BJ (cell line): ENCODE data around the gene GPR137. TPM values are rescaled to one million over a fixed set of nuclear protein-coding genes. Genes with fewer than 3 reads are reported as not detected.

ENCODE experiments used
- CTCF ChIA-PET: fragments of 350-600 bp; formaldehyde crosslinking; extraction: SDS; loops from one replicate; lab custom pipeline; 2021; ENCODE audit warnings: antibody characterized with exemption, inconsistent platforms; lab: Yijun Ruan, JAX
- POLR2A ChIA-PET: fragments of 300-600 bp; sonication (Branson Sonifier 250); formaldehyde crosslinking; extraction: SDS; loops from one replicate; lab custom pipeline; 2021; ENCODE audit warnings: antibody characterized with exemption; lab: Charles Lee
- DNase-seq: peaks from one replicate; pipeline ENCODE4 v3.0.0-alpha.2; 2011; ENCODE audit warnings: low read depth
- H3K27me3 ChIP-seq: 2 replicates; pipeline ENCODE4 v1.6.0; 2011; ENCODE audit warnings: low read length; ENCODE audit not compliant: control insufficient read depth, insufficient read depth
- H3K36me3 ChIP-seq: 2 replicates; pipeline ENCODE4 v1.5.1; 2011; ENCODE audit warnings: low read length; ENCODE audit not compliant: control insufficient read depth, insufficient read depth
- H3K4me3 ChIP-seq: 2 replicates; pipeline ENCODE4 v1.5.1; 2011; ENCODE audit warnings: low read depth, mild to moderate bottlenecking, control low read depth, low read length
- polyA minus RNA-seq: library from RNA; depleted of rRNA, polyadenylated mRNA; stranded (reverse); fragments of >200 nt; gene quantifications from 2 replicates; pipeline ENCODE4 v1.2.3, GENCODE V29; 2011; rRNA and poly(A)+ RNA removed
- polyA plus RNA-seq: library from polyadenylated mRNA; depleted of rRNA; stranded (reverse); fragments of >200 nt; gene quantifications from 2 replicates; pipeline ENCODE4 v1.2.3, GENCODE V29; 2011; rRNA removed
- TF ChIP-seq, protein P1 (sequence below): IDR thresholded peaks from 2 replicates; pipeline ENCODE4 v1.5.1; 2011; ENCODE audit warnings: low read depth, mild to moderate bottlenecking, control low read depth, inconsistent platforms, low read length, moderate library complexity; ENCODE audit not compliant: insufficient read depth

The GPR137 gene, protein sequence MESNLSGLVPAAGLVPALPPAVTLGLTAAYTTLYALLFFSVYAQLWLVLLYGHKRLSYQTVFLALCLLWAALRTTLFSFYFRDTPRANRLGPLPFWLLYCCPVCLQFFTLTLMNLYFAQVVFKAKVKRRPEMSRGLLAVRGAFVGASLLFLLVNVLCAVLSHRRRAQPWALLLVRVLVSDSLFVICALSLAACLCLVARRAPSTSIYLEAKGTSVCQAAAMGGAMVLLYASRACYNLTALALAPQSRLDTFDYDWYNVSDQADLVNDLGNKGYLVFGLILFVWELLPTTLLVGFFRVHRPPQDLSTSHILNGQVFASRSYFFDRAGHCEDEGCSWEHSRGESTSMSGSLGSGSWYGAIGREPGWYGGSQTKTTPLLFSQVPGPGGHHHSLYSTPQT
- polyA plus RNA-seq (22.6 and 33.7 TPM in 2 replicates), polyA minus RNA-seq (12.0 and 16.8 TPM in 2 replicates)

DNA sequence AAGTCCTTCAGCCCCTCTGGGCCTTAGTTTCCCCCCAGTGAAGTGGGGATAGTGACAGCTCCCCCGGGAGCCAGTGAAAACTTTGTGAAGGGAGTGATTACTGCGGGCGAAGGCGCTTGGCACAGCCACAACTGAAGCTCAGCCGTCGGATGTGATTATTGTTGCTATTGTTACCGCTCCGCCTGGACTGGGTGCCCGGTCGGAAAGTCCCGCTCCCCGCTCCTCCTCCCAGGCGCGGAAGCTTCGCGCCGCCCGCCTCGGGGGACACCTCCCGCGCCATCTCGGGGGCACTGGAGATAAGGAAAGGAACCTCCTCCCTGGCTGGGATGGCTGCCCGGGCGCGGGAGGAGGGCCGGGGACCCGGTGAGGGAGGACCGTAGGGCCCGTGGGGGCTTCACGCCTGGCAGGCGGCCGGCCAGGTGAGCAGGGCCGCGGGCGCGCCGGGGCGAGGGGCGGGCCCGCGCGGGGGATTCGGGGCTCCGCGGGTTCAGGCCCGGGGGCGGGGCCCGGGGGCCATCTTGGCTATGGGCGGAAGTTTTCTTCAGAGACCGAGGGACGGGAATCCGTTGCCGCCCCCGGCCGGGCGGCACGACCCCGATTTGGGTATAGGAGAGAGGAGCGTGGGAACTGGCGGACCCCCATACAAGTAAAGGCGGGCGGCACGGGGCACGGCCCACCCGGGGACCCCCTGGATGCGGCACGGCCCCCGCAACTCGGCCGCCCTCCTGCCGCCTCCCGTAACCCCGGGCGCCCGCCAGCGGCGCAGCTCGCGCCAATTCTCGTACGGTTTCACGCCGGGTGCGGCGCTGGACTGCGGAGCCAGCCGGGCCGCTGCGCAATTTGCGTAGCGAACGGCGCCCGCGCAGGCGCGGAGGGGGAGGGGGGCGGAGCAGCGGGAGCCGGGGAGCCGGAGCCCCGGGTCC is at the start of gene GPR137:
Gene GPR137 (plus strand): TSS at position 887 of the 923 bp plus-strand sequence. CDS start 677 bp downstream, outside the sequence.
- no peak for DNase-seq
- ChIA-PET CTCF (interaction anchor here (1.5 to 9.2 kb wide), 3 partner anchors 14 to 46 kb away, joined by 3 to 88 read pairs (median 4); partner anchors contain the start of gene CATSPERZ), POLR2A (no interaction called here)
- 0 out of 2 replicates have a peak, but pooled peaks cover under 1% of the 10 kb centered on the region for H3K27me3 ChIP-seq
- TF ChIP-seq, protein P1, sequence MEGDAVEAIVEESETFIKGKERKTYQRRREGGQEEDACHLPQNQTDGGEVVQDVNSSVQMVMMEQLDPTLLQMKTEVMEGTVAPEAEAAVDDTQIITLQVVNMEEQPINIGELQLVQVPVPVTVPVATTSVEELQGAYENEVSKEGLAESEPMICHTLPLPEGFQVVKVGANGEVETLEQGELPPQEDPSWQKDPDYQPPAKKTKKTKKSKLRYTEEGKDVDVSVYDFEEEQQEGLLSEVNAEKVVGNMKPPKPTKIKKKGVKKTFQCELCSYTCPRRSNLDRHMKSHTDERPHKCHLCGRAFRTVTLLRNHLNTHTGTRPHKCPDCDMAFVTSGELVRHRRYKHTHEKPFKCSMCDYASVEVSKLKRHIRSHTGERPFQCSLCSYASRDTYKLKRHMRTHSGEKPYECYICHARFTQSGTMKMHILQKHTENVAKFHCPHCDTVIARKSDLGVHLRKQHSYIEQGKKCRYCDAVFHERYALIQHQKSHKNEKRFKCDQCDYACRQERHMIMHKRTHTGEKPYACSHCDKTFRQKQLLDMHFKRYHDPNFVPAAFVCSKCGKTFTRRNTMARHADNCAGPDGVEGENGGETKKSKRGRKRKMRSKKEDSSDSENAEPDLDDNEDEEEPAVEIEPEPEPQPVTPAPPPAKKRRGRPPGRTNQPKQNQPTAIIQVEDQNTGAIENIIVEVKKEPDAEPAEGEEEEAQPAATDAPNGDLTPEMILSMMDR = no peak
- peak within 1 kb of the TSS; percentile 90 for H3K4me3 ChIP-seq
- H3K36me3 ChIP-seq = 0 out of 2 replicates have a peak, but pooled peaks cover 1% of the 10 kb centered on the region

DNA sequence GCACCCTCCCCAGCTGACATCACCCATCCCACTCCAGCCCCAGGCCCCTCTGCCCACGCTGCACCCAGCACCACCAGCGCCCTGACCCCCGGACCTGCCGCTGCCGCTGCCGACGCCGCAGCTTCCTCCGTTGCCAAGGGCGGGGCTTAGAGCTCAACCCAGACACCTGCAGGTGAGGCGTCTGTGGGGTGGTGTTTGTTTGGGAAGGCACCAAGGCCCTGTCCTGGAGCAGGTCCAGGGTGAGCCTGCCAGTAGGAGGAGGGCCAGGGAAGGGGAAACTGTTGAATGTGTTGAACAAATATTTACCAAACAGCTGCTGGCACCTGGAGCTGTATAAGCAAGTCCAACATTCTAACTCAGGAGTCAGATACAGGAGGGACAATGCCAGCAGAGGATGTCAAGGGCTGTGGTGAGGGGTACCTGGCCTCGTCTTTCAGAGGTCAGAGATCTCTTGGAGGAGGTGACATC is 48.1 kb upstream of the GPR137 start:
- POLR2A ChIA-PET = no interaction called here
- DNase-seq = no peak

DNA sequence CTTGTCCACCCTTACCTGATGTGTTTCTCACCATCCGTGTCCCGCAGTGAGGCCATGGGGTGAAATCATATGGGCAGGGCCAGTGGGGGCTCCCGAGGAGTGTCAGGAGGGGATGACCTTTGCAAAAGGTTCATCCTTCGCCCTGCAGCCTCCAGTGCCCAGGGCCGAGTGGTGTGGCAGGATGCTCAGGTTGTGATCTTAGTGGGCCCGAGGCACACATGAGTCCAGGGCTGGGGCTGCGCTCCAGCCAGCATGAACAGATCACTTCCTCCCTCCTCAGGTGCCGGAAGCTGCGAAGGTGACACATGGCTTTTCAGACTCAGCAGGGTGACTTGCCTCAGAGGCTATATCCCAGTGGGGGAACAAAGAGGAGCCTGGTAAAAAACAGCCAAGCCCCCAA is 47.6 kb upstream of the GPR137 start:
- Histone ChIP-seq H3K36me3 (peaks cover 6% of the 10 kb centered on the region), H3K4me3 (no peak overlapping the region), H3K27me3 (no peaks in the 10 kb centered on the region)
- POLR2A ChIA-PET = no interaction called here
- CTCF ChIA-PET = interaction anchor here (0.6 to 4.4 kb wide), 3 partner anchors 13 to 32 kb away, joined by 3 to 18 read pairs (median 3); partner anchors contain the start of gene PLCB3
- no peak for DNase-seq
- TF ChIP-seq, protein P1 = no peak

More for the DNA sequence above, 48.1 kb upstream of the GPR137 start:
- no peak overlapping the region for H3K4me3 ChIP-seq
- peaks cover 4% of the 10 kb centered on the region for H3K36me3 ChIP-seq
- CTCF ChIA-PET = interaction anchor here (1.1 to 4.4 kb wide), 2 partner anchors 11 to 14 kb away, joined by 3 to 18 read pairs; partner anchors contain the start of genes NUDT22, PLCB3 and TRPT1
- no peaks in the 10 kb centered on the region for H3K27me3 ChIP-seq
- TF ChIP-seq, protein P1 = no peak

DNA sequence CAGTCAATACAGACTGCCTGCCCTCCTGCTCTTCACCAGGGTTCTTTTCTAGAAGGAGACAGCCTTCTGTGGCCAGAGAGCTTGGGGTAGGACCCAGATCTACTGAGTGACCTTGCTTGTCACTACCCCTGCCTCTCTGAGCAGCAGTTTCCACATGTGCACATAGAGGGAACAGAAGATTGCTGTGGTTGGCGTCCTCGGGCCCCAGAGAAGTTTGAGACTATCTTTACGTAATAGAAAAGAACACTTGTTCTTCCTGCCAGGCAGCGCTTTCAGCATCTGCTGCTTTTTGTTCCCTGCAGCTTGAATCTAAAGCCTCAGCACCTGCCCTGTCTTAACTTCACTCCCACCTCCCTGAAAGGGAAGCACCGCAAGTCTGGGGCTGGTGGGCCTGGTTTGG is 46.6 kb upstream of the GPR137 start:
- peaks cover 13% of the 10 kb centered on the region for H3K36me3 ChIP-seq
- TF ChIP-seq, protein P1 = no peak
- DNase-seq = no peak
- no peak overlapping the region for H3K4me3 ChIP-seq
- ChIA-PET CTCF (interaction anchor here (1.0 to 4.4 kb wide), 2 partner anchors 12 to 33 kb away, joined by 3 to 18 read pairs; partner anchors contain the start of gene PLCB3), POLR2A (no interaction called here)
- no peaks in the 10 kb centered on the region for H3K27me3 ChIP-seq
